Suppressor macrophage treated with lipopolysaccharide for 1 hour (primary cell): ENCODE data around the gene KRTAP9-1.
"Not testable (repeated sequence)": the region's sequence is repeated elsewhere in the genome, so short reads cannot be mapped to it uniquely, and the experiment has no call there.

Source experiments
- DNase-seq, 3 donors: peaks; one replicate each; pipeline ENCODE4 v3.0.0-alpha.2; 2020 to 2022

Gene KRTAP9-1, protein sequence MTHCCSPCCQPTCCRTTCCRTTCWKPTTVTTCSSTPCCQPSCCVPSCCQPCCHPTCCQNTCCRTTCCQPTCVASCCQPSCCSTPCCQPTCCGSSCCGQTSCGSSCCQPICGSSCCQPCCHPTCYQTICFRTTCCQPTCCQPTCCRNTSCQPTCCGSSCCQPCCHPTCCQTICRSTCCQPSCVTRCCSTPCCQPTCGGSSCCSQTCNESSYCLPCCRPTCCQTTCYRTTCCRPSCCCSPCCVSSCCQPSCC

DNA sequence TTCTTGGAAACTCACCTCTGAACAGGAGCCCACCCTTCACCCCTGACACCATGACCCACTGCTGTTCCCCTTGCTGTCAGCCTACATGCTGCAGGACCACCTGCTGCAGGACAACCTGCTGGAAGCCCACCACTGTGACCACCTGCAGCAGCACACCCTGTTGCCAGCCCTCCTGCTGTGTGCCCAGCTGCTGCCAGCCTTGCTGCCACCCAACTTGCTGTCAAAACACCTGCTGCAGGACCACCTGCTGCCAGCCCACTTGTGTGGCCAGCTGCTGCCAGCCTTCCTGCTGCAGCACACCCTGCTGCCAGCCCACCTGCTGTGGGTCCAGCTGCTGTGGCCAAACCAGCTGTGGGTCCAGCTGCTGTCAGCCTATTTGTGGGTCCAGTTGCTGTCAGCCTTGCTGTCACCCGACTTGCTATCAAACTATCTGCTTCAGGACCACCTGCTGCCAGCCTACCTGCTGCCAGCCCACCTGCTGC lies at the start of gene KRTAP9-1:
KRTAP9-1 (plus strand) TSS at position 51 of the 482 bp plus-strand sequence; CDS start at position 51, 0 bp downstream.
- not testable (repeated sequence) for DNase-seq

DNA sequence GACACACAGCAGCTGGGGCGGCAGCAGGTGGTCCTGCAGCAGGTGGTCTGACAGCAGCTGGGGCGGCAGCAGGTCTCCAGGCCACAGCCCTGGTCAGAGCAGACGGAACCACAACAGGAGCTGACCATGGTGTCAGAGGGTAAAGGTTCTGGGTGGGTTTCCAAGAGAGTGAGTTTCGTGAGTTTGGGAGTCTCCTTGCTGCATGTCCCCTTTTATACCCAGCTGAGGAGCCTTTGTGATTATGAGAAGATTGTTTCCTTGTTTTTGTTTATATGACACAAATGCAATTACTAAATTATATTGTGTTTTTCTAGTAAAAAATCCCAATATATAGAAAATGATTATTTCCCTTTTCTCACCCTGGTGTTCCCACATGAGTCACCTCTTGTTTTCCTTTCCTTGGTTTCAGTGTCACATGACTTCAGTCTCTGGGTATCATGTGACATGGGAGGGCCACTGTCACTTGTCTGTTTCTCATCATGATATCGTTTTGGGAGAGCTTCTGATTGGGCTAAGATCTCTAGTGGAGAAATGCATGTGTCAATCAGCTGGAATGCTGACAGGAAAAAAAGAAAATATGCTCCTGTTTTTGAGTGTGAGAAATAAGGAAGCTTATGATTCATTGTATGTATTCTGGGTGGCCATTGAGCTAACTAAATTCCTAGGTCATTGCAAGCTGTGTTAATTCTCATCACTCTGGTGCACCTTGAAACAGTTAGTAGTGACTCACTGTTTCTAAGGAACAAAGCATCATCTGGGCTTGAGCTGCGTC lies 49.1 kb upstream of the KRTAP9-1 start, which contains the start of gene KRTAP4-6:
KRTAP4-6 (minus strand) TSS at position 185 of the 772 bp plus-strand sequence; CDS start at position 128, 57 bp downstream.
- DNase-seq, result peak; percentile 59 to 79 (median 75)

DNA sequence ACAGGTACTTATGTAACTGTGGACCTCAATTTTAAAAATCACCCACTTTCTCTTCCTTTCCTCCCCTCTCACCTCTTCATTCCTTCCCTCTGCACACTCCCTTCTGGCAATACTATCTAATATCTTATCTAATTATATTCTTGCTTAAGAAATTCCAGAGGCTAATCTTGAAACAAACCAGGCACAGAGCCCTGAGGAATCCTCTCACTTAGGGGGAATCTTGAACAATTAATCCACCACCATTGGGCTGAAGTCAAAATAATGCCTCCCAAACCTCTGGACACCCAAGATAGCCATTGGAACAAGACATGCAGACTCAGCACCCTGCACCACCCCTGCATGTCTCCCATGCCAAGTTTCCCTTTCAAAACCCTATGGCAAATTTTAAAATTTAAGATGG lies 48.3 kb upstream of the KRTAP9-1 start:
- no peak for DNase-seq

DNA sequence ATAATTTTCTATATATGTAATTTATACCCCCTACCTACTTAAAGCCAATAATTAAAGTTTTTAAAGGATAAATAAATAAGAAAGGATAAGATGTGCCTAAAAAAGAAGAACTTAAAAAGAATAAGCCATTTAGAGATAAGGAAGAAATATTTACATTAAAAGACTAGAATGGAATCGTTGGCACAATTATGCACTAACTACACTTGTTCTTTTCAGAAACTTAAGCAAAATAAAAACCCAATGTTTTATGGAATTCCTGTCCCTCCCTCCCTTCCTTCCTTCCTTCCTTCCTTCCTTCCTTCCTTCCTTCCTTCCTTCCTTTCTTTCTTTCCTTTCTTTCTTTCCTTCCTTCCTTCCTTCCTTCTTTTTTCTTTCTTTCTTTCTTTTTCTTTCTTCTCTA lies 44.8 kb upstream of the KRTAP9-1 start:
- no peak for DNase-seq

DNA sequence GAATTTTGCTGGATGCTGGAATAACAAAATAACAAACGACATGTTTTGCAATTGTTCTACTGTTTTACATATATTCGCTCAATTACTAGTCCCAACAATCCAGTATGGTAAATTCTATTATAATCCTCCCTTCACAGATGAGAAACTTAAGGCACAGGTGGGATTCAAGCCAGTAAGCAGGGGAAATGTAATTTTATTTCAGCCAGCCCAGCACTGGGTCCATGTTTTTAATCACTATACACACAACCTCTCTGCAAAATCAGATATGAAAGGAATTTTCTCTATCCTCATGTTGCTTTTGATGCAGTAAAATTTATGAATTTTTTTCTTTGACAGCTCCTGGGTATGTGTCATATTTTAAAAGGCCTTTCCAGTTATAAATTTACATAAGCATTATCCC lies 44.4 kb upstream of the KRTAP9-1 start:
- DNase-seq, result no peak

DNA sequence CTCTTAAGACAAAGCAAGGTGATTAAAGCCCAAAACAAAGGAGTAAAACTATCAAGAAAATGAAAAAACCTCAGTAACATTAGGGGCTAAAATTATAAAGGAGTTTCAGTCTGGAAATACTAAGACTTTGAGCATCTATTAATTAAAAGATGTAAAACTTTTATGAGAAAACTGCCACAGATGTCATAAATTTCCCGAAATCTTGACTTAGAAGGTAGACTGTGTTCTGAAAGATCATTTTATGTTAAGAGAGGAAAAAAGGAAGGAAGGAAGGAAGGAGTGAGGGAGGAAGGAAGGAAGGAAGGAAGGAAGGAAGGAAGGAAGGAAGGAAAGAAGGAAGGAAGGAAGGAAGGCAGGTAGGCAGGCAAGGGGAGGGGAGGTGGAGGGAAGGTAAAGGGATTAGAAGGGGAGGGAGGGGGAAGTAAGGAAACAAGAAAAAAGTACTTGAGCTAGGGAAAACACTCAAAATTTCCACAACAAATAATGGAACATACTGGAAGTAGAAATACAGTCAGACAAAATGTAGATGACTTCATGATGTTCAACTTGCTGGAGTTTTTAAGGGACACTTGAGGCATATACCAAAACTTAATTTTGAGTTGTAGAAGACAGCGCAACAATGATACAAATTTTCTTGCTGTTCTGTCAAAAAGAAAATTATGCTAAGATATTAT lies 42.0 kb upstream of the KRTAP9-1 start:
- DNase-seq, result peak; percentile 9 to 47 (median 35)

DNA sequence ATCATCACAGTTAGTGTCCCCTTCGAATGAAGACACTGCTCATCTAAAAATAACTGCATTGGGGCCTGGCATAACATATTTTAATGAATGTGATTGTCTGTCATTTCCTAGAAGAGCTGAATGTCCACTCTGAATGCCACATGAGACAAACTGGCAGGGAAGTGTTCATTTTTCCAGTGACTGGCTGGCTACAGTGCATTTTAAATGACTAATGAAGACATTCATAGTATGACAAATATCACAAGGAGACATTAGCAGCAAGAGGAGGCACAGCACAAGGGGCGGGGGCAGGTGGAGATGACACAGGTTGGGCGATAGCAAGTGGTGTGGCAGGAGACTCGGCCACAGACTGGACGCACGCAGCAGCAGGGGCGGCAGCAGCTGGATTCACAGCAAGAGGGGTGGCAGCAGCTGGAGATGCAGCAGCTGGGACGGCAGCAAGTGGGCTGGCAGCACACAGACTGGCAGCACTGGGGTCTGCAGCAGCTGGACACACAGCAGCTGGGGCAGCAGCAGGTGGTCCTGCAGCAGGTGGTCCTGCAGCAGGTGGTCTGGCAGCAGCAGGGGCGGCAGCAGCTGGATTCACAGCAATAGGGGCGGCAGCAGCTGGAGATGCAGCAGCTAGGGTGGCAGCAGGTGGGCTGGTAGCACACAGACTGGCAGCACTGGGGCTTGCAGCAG lies 40.6 kb upstream of the KRTAP9-1 start:
- peak in 1 of 3 donors; percentile 14 for DNase-seq

DNA sequence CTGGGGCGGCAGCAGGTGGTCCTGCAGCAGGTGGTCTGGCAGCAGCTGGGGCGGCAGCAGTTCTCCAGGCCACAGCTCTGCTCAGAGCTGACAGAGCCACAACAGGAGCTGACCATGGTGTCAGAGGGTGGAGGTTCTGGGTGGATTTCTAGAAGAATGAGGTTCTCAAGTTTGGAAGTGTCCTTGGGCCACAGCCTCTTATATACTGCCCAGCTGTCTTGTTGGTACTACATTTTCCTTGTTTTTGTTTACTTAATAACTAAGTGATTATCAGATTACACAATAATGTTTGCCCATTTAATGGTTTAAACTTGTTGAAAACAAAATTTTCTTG lies 40.1 kb upstream of the KRTAP9-1 start, which contains the start of gene KRTAP4-5:
KRTAP4-5 (minus strand) TSS at position 174 of the 334 bp plus-strand sequence; CDS start at position 116, 58 bp downstream.
- no peak for DNase-seq

DNA sequence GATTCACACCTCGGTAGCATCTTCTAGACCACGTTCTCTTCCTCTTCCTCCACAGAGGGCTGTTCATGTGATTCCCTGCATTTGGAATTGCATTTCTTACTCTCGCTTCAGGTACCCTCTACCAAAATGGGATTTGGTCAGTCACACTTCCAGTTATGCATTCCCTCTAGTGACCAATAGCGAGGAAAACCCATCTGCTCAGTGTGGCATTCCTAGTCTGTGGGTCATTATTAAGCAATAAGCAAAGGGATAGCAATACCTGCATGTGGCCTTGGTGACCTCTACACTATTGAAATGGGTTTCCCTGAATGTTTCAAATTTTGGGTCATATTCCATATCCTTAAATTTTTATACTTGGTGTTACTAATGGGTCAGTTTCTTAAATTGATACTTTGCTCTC lies 39.7 kb upstream of the KRTAP9-1 start:
- DNase-seq, result no peak

DNA sequence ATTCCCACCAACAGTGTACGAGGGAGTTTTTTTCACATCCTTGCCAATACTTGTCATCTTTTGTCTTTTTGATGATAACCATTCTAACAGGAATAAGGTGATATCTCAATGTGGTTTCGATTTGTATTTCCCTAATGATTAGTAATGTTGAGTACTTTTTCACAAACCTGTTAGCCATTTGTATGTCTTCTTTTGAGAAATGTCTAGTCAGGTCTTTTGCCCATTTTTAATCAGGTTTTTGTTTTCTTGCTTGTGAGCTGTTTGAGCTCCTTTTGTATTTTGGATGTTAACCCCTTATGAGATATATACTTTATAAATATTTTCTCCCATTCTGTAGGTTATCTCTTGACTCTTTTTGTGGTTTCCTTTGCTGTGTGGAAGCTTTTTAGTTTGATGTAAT lies 38.2 kb upstream of the KRTAP9-1 start:
- no peak for DNase-seq

DNA sequence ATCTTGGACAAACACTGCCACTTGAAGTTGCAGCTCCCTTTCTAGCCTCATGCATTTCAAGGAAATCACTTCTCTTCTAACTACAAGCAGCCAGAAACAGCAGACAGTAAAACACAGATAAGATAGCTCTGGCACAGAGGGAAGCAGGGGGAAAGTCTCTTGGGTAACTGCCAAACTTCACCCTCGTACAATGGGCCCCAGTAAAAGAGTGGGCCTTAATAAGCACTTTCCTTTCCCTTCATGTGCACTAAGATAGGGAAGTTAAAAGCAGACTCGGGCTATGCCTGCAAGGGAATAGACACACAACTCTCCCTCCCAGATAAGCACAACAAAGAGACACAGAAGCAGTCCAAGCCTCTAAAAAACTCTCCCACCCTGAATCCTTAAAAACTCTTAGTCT lies 35.8 kb upstream of the KRTAP9-1 start:
- DNase-seq, result peak; percentile 24 to 32 (median 27)

DNA sequence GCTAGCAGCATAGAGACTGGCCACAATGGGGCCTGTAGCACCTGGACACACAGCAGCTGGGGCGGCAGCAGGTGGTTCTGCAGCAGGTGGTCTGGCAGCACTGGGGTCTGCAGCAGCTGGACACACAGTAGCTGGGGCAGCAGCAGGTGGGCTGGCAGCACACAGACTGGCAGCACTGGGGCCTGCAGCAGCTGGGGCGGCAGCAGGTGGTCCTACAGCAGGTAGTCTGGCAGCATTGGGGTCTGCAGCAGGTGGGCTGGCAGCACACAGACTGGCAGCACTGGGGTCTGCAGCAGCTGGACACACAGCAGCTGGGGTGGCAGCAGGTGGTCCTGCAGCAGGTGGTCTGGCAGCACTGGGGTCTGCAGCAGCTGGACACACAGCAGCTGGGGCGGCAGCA lies 29.5 kb upstream of the KRTAP9-1 start:
- not testable (repeated sequence) for DNase-seq

DNA sequence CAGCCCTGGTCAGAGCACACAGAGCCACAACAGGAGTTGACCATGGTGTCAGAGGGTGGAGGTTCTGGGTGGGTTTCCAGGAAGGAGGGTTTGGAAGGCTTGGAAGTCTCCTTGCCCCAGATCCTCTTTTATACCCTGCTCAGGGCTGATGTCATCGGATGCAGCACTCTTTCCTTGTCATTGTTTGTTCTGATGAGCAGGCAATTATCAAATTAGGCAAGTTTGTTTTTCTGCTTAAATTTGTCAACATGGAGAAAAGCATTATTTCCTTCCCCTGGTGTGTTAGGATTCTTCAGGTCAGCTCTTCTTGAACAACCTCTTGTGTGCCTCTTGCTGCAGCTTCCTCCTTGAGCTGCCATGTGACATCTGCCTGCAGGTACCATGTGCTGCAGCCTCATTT lies 29.0 kb upstream of the KRTAP9-1 start, which contains the start of gene KRTAP4-4:
KRTAP4-4 (minus strand) TSS at position 101 of the 400 bp plus-strand sequence; CDS start at position 44, 57 bp downstream.
- no peak for DNase-seq

DNA sequence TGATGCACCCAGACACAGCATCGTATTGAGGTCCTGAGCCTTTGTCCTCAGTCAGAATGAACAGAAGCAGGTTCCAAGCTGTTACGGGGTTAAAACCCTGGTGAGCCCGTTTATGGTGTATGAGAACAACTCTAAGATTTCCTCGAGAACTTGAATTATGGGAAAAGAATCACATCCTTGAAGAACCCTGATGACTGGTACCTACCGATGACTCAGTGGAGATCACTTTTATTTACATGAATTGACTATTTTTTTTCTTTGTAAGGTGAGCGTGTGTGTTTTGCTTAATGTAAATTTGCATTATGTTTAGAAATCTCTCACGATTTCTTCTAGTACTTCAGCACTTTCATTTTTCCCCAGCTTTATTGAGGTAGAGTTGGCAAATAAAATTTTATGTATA lies 25.9 kb upstream of the KRTAP9-1 start:
- no peak for DNase-seq

DNA sequence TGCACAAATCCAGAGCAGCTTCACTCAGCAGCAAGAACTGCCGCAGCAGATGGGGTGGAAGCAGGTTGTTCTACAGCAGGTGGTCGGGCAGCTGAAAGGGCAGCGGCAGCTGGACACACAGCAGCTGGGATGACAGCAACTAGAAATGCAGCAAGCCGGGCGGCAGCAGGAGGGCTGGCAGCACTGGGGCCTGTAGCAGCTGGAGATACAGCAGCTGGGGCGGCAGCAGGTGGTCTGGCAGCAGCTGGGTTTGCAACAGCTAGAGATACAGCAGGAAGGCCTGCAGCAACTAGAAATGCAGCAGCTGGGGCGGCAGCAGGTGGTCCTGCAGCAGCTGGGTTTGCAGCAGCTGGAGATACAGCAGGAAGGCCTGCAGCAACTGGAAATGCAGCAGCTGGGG lies 22.1 kb upstream of the KRTAP9-1 start:
- DNase-seq, result no peak

DNA sequence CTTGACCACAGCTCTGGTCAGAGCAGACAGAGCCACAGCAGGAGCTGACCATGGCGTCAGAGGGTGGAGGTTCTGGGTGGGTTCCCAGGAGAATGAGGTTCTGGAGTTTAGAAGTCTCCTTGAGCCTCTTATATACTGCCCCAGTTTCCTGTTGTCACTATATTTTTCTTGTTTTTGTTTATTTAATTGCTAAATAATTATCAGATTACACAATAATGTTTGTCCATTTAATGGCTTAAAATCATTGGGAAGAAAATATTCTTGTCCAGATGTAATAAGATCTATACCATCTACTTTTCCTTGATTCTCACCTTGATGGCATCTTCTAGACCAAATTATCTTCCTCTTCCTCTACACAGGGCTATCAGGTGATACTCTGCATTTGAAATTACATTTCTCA lies 21.6 kb upstream of the KRTAP9-1 start, which contains the start of gene KRTAP4-3:
KRTAP4-3 (minus strand) TSS at position 101 of the 400 bp plus-strand sequence; CDS start at position 52, 49 bp downstream.
- no peak for DNase-seq

DNA sequence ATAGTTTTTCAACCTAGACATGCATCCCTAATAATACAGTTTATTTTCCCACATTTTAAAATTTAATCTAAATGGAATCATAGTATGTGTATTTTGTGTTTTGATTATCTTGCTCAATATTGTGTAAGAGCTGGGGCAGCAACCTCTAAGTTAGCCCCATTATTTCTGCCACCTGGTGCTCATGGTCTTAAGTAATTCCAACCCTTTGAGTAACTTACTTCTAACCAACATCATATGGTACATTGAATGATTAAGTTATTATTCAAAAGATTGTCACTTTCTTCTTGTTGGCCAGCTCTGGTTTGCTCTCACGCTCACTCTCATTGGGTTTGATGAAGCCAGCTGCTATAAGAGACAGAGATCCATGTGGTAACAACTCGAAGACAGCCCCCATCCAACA lies 17.8 kb upstream of the KRTAP9-1 start:
- no peak for DNase-seq

DNA sequence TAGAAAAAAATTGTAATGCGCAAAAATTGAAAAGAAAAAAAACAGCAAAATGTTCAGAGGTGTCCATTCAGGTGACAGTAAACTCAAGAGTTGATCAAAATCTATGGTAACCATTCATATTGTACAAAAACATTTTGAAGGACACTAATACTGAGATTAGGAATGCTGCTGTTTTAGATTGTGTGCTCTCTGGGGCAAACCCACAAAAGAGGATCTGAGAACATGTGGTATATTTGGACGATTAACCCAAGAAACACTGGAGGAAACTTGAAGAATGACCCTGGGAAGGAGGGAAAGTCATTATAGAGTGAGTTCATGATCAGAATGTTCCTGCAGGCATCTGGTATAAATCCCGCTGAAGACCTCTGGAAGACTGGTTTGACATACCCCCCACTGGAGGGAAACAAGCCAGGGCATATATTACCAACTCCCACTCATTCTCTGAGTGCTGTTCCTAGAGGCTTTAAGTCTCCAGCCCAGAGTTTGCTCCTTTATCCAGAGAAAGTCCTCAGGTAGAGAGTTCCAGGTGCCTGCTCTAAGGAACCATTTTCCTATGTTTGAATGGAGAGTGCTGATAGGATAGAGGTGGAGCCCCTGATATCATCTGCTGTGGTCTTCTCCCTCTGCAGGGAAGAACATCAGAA lies 12.8 kb upstream of the KRTAP9-1 start:
- DNase-seq, result peak; percentile 15 to 35 (median 23)

DNA sequence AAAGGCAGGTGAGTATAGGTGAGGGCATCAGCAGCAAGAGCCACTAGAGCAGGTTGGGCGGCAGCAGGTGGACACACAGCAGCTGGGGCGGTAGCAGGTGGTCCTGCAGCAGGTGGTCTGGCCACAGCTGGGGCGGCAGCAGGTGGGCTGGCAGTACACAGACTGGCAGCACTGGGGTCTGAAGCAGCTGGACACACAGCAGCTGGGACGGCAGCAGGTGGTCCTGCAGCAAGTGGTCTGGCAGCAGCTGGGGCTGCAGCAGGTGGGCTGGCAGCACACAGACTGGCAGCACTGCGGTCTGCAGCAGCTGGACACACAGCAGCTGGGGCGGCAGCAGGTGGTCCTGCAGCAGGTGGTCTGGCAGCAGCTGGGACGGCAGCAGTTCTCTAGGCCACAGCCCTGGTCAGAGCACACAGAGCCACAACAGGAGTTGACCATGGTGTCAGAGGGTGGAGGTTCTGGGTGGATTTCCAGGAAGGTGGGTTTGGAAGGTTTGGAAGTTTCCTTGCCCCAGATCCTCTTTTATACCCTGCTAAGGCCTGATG lies 11.9 kb upstream of the KRTAP9-1 start, which contains the start of gene KRTAP4-2:
KRTAP4-2 (minus strand) TSS at position 495 of the 545 bp plus-strand sequence; CDS start at position 438, 57 bp downstream.
- DNase-seq, result no peak

DNA sequence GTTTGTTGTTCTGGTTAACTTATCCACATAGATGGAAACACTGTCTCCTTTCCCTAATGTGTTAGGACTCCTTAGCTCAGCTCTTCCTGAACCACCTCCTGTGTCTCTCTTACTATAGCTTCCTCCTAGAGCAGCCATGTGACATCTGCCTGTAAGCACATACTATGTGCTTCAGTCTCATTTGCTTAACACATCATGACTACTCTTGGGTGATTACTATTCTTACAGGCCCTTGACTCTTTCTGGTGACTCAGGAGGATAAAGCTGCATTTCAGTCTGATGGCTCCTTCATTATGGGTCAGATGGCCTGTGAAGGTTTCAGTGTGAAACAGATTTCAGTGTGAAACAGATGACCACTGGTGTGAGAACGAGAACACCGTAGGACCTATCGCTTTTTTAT lies 11.3 kb upstream of the KRTAP9-1 start:
- DNase-seq, result peak; percentile 69 to 83 (median 76)

DNA sequence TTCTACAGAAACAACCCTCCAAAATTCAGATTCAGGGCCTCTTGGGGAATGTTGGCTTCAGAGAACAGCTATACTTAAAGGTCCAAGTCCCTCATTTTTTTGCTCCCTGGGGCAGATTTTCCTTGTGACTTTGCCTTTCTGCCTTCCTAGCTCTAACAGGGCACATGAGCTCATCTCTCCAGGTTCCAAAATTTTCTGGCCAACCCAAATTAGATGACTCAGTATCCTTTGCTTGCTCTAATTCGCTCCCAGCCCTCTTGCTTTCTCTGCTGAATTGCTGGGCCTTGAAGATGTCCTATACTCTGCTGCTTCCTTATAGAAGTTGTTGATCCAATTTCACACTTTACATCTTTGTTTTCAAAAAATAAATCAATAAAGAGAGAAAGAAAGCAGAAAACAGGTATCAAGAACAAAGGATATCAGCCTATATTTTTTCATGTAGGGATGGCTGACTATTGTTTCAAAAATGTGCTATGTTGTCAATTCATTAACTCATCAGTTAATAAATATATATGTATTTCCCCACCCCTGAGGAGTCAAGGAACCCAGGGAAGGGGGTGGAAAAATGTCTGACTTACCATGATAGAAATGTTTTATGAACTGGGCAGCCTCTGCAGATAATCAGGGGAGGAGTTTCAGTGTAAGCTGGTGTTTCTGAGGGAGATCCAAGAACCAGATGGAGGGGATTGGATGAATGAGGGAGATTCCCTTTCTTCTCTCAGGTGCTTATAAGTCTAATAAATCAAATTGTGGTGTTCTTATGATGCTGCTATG lies 10.7 kb upstream of the KRTAP9-1 start:
- DNase-seq, result peak; percentile 15 to 38 (median 24)
